NCI-H526 (cell line): ENCODE results near the gene C4orf51.
"Not testable (repeated sequence)": the region's sequence is repeated elsewhere in the genome, so short reads cannot be mapped to it uniquely, and the experiment has no call there.

Experiments
- DNase-seq, 2 experiments: peaks; one replicate each; lab custom pipeline; 2025; lab: John Stamatoyannopoulos, UW

The C4orf51 gene

DNA sequence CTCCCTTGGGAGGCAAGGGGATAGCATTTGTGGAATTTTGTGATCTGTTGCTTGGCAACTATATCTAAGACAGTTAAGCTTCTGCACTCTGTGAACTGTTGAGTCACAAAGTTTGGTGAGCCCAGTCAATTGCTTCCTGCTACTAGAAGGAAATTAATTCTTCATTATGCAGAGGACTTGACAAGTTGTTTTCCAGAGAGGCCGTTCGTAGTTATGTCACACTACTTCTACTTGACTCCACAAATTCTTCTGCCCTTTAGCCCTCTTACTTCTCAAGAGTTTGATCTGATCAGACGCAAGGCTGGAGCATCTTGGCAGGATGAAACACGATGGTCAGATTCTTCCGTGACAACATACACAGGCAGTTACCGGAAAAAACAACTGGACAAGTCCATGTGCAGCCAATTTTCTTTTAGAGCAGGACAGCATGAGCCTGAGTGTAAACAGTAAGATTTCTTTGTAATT, at the start of gene C4orf51:
Gene C4orf51, plus strand, starts transcription at position 156 of the 465 bp plus-strand sequence. Its CDS starts 58 bp downstream, at position 214.
- DNase-seq: no peak

GRCh38 chr4:145635117-145635516, 44.8 kb upstream of the C4orf51 start:
- DNase-seq: no peak

DNA sequence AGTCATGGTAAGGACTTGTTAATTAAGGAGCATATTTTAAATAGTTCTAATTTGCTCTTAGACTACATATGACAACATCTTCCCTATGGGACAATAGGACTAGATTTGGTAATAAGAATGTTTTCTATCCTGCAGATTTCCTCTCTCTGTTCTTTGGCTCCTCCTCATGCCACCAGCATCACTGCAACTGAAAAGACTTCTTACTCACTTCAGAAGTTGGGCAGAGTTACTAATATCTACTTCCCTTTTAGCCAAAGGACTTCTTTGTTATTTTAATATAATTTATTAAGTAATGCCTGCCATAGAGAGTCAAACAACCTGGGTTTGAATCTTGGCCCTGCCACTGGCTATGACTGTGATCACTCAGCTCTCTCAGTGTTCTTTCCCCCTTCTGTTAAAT, 44.3 kb upstream of the C4orf51 start:
- DNase-seq: no peak

DNA sequence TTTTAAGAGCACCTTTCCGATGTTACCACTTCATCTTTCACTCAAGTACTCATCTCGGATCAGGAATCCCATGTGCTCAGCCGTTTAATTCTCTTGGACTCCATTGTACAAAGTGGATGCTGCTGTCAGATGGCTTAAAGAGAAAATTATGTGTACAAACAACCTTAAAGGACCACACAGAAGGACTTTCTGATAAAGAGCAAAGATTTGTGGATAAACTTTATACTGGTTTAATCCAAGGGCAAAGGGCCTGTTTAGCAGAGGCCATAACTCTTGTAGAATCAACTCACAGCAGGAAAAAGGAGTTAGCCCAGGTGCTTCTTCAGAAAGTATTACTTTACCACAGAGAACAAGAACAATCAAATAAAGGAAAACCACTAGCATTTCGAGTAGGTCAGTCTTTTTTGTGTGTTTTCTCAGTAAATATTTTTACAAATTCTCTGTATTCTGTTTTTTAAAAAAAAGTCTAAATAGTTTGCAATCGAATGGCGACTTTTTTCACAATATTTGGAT, 40.7 kb upstream of the C4orf51 start:
- no peak for DNase-seq

DNA sequence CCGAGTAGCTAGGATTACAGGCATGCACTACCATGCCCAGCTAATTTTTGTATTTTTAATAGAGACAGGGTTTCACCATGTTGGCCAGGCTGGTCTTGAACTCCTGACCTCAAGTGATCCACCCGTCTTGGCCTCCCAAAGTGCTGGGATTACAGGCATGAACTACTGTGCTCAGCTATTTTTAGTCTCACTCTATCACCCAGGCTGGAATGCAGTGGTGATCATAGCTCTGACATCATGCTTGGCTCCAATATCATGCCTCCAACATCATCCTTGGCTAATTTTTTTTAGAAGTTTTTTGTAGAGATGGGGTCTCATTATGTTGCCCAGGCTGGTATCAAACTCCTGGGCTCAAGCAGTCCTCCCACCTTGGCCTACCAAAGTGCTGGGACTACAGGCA, 39.7 kb upstream of the C4orf51 start:
- DNase-seq: not testable (repeated sequence)

- DNase-seq: no peak
Measured at GRCh38 chr4:145643295-145643694, 36.7 kb upstream of the C4orf51 start.

DNA sequence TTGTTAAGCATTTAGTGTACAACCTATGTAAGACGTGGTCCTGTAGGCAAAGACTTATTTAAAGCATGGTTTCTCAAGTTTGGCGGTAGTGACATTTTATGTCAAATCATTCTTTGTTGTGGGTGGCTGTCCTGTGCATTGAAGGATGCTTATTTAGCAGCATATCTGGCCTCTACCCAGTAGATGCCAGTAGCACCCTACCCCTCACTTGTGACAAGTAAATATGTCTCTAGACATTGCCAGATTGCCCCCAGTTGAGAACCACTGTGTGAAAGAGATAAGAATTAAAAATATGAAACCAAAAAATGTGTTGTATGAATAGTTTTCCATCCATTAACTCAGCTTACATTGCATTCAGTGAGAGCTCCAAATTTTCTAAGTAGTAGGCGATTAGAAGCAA, 35.2 kb upstream of the C4orf51 start:
- no peak for DNase-seq

- DNase-seq: no peak
Measured at GRCh38 chr4:145656156-145656555, 23.8 kb upstream of the C4orf51 start.

- DNase-seq: no peak
Measured at GRCh38 chr4:145660064-145660463, 19.9 kb upstream of the C4orf51 start.

DNA sequence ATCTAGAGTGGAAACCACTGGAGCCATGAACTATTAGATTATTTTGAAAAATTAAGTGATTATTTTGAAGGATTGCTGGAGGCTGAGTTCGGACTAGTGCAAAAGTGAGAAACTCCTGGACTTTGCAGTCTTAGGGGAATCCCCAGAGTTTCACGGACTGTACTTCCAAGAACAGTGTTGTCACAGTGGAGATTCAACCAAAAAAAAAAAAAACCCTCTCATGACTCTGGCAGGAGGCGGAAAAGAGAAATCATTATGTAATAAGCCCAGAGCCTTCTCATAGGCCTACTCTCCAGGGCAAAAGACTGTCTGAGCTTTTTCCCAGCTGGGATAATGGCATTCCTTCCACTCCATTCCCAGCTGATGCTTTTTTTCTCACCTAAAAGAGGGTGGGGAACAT, 16.8 kb upstream of the C4orf51 start:
- no peak for DNase-seq

- no peak for DNase-seq
Measured at GRCh38 chr4:145665773-145666172, 14.2 kb upstream of the C4orf51 start.

DNA sequence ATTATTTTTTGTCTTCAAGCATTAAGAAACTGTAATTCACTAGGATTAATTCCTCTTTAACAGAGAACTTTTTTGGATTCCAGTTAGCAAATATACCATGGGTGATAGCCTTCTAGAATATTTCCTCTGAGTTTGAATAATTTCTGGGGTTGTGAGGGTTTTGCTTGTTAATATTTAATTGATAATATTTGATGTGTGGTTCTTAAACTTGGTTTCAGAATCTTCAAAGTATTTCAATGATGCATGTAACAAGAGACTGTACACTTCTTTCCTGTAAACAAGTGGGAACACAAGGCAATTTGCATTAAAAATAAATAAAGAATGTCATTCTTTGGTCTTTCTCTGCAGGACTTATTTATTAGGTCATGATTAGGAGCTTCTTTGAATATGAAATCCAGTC, 9.5 kb upstream of the C4orf51 start:
- peak in 1 of 2 experiments; percentile 37 for DNase-seq

GRCh38 chr4:145679520-145679919, 426 bp upstream of the C4orf51 start:
- peak; percentile 36 to 44 for DNase-seq

DNA sequence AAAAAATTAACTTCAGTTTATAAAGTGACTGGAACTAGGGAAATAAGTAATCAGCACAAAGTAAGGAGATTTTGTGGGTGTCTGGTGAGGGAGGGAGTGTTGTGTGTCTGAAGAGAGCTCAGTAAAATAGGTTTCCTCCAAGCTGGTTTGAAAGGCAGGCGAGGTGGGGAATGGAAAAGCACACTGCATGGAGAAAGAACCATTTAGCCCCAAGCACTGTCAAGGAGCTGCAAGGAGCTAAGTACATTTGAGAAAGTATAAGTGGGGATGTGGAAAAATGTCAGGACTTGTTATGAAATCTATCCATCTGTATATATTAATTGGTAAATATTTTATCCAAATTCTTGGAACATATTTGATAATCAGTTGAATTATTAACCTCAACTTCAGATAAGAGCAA, 956 bp downstream of the C4orf51 start:
- DNase-seq: no peak

- DNase-seq: no peak
Measured at GRCh38 chr4:145681518-145681917, 1.6 kb downstream of the C4orf51 start.

DNA sequence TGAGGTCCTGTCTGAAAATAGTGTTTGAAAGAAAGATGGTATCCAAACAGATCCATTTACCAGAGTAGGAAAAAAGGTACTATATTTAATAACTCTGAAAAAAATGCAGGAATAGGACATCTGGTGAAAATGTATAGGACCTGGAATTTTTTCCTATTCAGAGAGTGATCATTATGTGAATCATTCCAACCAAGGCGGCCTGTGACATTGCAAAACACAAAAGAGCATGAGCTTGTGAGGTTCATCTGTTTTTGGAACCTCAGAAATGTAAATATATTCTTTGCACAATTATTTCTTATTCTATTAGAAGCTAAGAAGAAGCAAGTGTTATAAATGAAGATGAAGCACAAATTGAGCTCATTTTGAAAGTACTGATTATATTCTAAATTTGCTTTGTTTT, 2.0 kb downstream of the C4orf51 start:
- DNase-seq: no peak

DNA sequence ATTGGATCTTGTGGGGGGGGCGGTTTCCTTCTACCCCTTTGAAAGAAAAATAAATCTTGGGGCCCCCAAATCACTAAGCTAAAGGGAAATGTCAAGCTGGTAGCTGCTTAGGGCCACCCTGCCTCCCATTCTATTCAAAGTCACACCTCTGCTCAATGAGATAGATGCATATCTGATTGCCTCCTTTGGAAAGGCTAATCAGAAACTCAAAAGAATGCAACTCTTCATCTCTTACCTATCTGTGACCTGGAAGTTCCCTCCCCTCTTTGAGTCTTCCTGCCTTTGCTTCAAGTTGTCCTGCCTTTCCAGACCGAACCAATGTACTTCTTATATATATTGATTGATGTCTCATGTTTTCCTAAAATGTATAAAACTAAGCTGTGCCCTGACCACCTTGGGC, 7.0 kb downstream of the C4orf51 start:
- no peak for DNase-seq

DNA sequence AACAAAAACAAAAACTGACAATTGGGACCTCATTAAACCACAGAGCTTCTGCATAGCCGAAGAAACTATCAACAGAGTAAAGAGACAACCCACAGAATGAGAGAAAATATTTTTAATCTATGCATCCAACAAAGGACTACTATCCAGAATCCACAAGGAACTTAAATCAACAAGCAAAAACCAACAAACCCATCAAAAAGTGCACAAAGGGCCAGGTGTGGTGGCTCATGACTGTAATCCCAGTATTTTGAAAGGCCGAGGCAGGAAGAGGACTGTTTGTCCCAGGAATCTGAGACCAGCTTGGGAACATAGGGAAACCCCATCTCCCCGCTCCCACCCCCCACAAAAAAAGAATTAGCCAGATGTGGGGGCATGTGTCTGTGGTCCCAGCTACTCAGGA, 10.7 kb downstream of the C4orf51 start:
- DNase-seq: no peak

- not testable (repeated sequence) for DNase-seq
Measured at GRCh38 chr4:145691416-145691815, 11.5 kb downstream of the C4orf51 start.

DNA sequence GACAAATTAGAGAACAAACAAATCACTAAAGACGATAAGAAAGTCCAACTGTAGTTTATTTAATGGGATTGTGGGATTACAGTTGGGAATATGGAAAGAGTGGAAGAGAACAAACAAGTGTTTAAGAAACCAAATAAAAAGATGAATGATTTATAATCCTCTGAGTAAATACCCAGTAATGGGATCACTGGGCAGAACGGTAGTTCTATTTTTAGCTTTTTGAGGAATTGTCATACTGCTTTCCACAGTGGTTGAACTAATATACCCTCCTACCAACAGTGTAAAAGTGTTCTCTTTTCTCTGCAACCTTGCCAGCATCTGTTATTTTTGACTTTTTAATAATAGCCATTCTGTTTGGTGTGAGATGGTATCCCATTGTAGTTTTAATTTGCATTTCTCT, 15.0 kb downstream of the C4orf51 start:
- peak; percentile 52 to 61 for DNase-seq

DNA sequence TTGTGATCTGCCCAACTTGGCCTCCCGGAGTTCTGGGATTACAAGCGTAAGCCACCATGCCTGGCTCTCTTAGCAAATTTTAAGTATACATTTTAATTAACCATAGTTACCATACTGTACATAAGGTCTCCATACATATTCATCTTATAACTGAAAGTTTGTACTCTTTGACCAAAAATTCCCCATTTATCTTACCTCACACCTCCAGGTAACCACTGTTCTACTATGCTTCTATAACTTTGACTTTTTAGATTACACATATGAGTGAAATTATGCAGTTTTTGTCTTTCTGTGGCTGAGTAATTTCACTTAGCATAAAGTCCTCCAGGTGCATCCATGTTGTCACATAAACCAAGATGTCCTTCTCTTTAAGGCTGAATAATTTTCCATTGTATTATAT, 17.4 kb downstream of the C4orf51 start:
- DNase-seq: no peak

GRCh38 chr4:145698507-145698906, 18.6 kb downstream of the C4orf51 start:
- DNase-seq: no peak

GRCh38 chr4:145703850-145704497, 24.0 kb downstream of the C4orf51 start:
- no peak for DNase-seq

DNA sequence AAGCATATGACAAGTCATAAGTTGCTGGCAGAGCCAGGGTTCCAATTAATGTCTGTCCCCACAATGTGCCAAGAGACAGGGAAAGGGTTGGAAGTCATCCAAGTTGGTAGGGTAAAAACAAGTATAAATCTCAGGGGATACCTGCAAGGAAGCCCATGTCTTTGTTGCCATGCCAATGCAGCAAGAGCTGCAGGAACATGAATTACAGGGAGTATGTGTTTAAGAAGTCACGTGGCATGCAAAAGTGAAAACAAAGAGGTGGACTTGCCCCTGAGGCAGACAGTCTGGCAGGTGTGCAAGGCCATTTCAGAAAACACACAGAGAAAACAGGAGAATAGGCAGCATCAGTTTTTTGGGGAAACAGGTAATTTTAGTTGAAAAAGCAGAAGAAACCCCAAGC, 29.4 kb downstream of the C4orf51 start:
- no peak for DNase-seq
